Erythroblast (primary cell): ENCODE measurements around the gene ELOVL6.

Experiments
- GATA1 ChIP-seq: IDR thresholded peaks from 2 replicates; pipeline ENCODE4 v1.6.1; 2011; ENCODE audit warnings: low read depth, mild to moderate bottlenecking, control low read depth, low read length, moderate library complexity
- POLR2A ChIP-seq: IDR thresholded peaks from 2 replicates; pipeline ENCODE4 v1.6.1; 2011; ENCODE audit warnings: mild to moderate bottlenecking, low read length

DNA sequence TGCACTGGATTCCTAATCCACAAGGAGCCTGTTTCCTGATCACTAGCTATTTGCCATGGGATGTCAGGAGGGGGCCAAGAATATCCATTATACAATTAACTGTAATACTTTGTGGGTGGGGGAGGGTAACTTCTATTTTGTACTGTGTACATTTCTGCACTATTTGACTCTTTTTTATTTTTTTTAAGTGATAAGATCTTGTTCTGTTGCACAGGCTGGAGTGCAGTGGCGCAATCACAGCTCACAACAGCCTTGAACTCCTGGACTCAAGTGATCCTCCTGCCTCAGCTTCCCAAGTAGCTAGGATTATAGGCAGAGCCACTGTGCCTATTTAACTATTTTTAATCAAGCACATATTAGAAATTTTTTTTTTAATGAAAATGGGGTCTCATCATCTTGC is 134.1 kb downstream of the ELOVL6 start:
- TF ChIP-seq POLR2A (no peak), GATA1 (no peak)
